OCI-LY7 (cell line): ENCODE results near the gene FBXO44.
A peak's percentile ranks its signal among the peaks of the same experiment; 100 is the strongest.

Experiments
- EZH2phosphoT487 ChIP-seq: fragments of 200-600 bp; sonication (generic); IDR thresholded peaks from 2 replicates; pipeline ENCODE4 v1.6.1; 2018; ENCODE audit warnings: low read depth, borderline replicate concordance, mild to moderate bottlenecking, mixed run types, antibody characterized with exemption, low read length, moderate library complexity, mixed read lengths
- TF ChIP-seq, protein P1 (sequence below): fragments of 200-600 bp; sonication (generic); conservative IDR thresholded peaks from 2 replicates; pipeline ENCODE4 v1.5.1; 2014; ENCODE audit warnings: mild to moderate bottlenecking, antibody characterized with exemption, low read length, moderate library complexity, mixed read lengths

DNA sequence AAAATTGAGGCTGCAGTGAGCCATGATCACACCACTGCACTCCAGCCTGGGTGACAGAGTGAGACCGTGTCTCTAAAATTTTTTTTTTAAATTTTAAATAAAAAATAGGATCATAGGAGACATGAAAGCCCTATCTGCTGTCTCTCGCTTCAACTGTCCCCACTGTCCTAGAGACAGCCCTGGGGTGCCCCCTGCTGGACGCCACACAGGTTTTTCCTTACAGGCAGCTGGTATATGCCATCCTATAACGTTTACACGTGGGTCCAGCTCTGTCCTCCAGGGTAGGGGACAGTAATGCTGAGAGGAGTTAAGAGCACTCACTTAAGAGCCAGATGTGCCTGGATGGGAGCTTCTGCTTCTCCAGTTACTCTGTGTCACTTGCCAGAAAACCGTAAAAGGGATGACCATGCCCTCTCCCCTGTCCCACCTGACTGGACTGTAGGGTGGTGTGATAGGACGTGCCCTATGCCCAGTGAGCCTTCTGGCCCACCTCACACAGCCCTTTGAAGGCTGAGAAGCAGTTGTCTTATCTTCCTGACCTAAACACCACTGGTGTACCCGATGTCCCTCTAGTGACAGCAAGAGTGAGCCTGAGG, 8.9 kb upstream of the FBXO44 start:
- TF ChIP-seq, protein P1, sequence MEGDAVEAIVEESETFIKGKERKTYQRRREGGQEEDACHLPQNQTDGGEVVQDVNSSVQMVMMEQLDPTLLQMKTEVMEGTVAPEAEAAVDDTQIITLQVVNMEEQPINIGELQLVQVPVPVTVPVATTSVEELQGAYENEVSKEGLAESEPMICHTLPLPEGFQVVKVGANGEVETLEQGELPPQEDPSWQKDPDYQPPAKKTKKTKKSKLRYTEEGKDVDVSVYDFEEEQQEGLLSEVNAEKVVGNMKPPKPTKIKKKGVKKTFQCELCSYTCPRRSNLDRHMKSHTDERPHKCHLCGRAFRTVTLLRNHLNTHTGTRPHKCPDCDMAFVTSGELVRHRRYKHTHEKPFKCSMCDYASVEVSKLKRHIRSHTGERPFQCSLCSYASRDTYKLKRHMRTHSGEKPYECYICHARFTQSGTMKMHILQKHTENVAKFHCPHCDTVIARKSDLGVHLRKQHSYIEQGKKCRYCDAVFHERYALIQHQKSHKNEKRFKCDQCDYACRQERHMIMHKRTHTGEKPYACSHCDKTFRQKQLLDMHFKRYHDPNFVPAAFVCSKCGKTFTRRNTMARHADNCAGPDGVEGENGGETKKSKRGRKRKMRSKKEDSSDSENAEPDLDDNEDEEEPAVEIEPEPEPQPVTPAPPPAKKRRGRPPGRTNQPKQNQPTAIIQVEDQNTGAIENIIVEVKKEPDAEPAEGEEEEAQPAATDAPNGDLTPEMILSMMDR = peak; percentile 81
- TF ChIP-seq EZH2phosphoT487 = no peak
